ENCODE measurements around the gene ZDHHC11. TPM values are rescaled to one million over a fixed set of nuclear protein-coding genes. Genes with fewer than 3 reads are reported as not detected.
"Not testable (repeated sequence)": the region's sequence is repeated elsewhere in the genome, so short reads cannot be mapped to it uniquely, and the experiment has no call there.

Gene ZDHHC11
- total RNA-seq, 1 experiment from 2014 or later = 2.2 TPM

- in situ Hi-C loops (cut with HindIII; ENCODE audit: low pct_unique_long_range_greater_than_20kb, low sequenced_read_pairs); DNase-seq (ENCODE audit: low read depth): not testable (repeated sequence)
Observed at GRCh38 chr5:774304-774703, 76.5 kb downstream of the ZDHHC11 start.

- in situ Hi-C loops (cut with HindIII; ENCODE audit: low pct_unique_long_range_greater_than_20kb, low sequenced_read_pairs) = no loop called here
- DNase-seq (ENCODE audit: low read depth) = no peak
Observed at GRCh38 chr5:773517-774264, 77.1 kb downstream of the ZDHHC11 start.

- in situ Hi-C loops (cut with HindIII; ENCODE audit: low pct_unique_long_range_greater_than_20kb, low sequenced_read_pairs); DNase-seq (ENCODE audit: low read depth): not testable (repeated sequence)
Observed at GRCh38 chr5:772931-773330, 77.9 kb downstream of the ZDHHC11 start.

- in situ Hi-C loops (cut with HindIII; ENCODE audit: low pct_unique_long_range_greater_than_20kb, low sequenced_read_pairs); DNase-seq (ENCODE audit: low read depth): not testable (repeated sequence)
Observed at GRCh38 chr5:772547-772890, 78.3 kb downstream of the ZDHHC11 start.

- DNase-seq (ENCODE audit: low read depth); in situ Hi-C loops (cut with HindIII; ENCODE audit: low pct_unique_long_range_greater_than_20kb, low sequenced_read_pairs): not testable (repeated sequence)
Observed at GRCh38 chr5:771841-772546, 78.8 kb downstream of the ZDHHC11 start.

GRCh38 chr5:771087-771781 lies 79.6 kb downstream of the ZDHHC11 start:
- DNase-seq (ENCODE audit: low read depth); in situ Hi-C loops (cut with HindIII; ENCODE audit: low pct_unique_long_range_greater_than_20kb, low sequenced_read_pairs): not testable (repeated sequence)

GRCh38 chr5:770585-770984 lies 80.2 kb downstream of the ZDHHC11 start:
- in situ Hi-C loops (cut with HindIII; ENCODE audit: low pct_unique_long_range_greater_than_20kb, low sequenced_read_pairs); DNase-seq (ENCODE audit: low read depth): not testable (repeated sequence)

GRCh38 chr5:769485-770145 lies 81.2 kb downstream of the ZDHHC11 start:
- in situ Hi-C loops (cut with HindIII; ENCODE audit: low pct_unique_long_range_greater_than_20kb, low sequenced_read_pairs); DNase-seq (ENCODE audit: low read depth): not testable (repeated sequence)

GRCh38 chr5:766666-767431 lies 83.9 kb downstream of the ZDHHC11 start:
- no peak for DNase-seq (ENCODE audit: low read depth)
- in situ Hi-C loops (cut with HindIII; ENCODE audit: low pct_unique_long_range_greater_than_20kb, low sequenced_read_pairs) = no loop called here

- in situ Hi-C loops (cut with HindIII; ENCODE audit: low pct_unique_long_range_greater_than_20kb, low sequenced_read_pairs) = no loop called here
- DNase-seq (ENCODE audit: low read depth) = no peak
Observed at GRCh38 chr5:765948-766631, 84.7 kb downstream of the ZDHHC11 start.

- no peak for DNase-seq (ENCODE audit: low read depth)
- in situ Hi-C loops (cut with HindIII; ENCODE audit: low pct_unique_long_range_greater_than_20kb, low sequenced_read_pairs) = no loop called here
Observed at GRCh38 chr5:763998-764781, 86.6 kb downstream of the ZDHHC11 start.

GRCh38 chr5:763397-763796 lies 87.4 kb downstream of the ZDHHC11 start:
- in situ Hi-C loops (cut with HindIII; ENCODE audit: low pct_unique_long_range_greater_than_20kb, low sequenced_read_pairs) = no loop called here
- DNase-seq (ENCODE audit: low read depth) = no peak

- DNase-seq (ENCODE audit: low read depth); in situ Hi-C loops (cut with HindIII; ENCODE audit: low pct_unique_long_range_greater_than_20kb, low sequenced_read_pairs): not testable (repeated sequence)
Observed at GRCh38 chr5:762996-763395, 87.8 kb downstream of the ZDHHC11 start.

GRCh38 chr5:761854-762710 lies 88.7 kb downstream of the ZDHHC11 start:
- no peak for DNase-seq (ENCODE audit: low read depth)

GRCh38 chr5:761059-761771 lies 89.6 kb downstream of the ZDHHC11 start:
- in situ Hi-C loops (cut with HindIII; ENCODE audit: low pct_unique_long_range_greater_than_20kb, low sequenced_read_pairs) = no loop called here

More at GRCh38 chr5:761854-762710, 88.7 kb downstream of the ZDHHC11 start:
- in situ Hi-C loops (cut with HindIII; ENCODE audit: low pct_unique_long_range_greater_than_20kb, low sequenced_read_pairs) = no loop called here

More at GRCh38 chr5:761059-761771, 89.6 kb downstream of the ZDHHC11 start:
- DNase-seq (ENCODE audit: low read depth) = no peak

Data from Caki2 (cell line).